HT-29 (cell line): ENCODE results near the gene ORAI2. TPM values are rescaled to one million over a fixed set of nuclear protein-coding genes. Genes with fewer than 3 reads are reported as not detected.
"Not testable (repeated sequence)": the region's sequence is repeated elsewhere in the genome, so short reads cannot be mapped to it uniquely, and the experiment has no call there.

ENCODE experiments used
- DNase-seq: peaks from one replicate; pipeline ENCODE4 v3.0.0-alpha.2; 2015; ENCODE audit warnings: low spot score
- total RNA-seq: library from RNA; depleted of rRNA; stranded (reverse); fragments of >200 nt; shearing (Covaris generic); gene quantifications from 2 replicates; pipeline ENCODE4 v1.2.3, GENCODE V29; 2014

ORAI2 gene
- total RNA-seq, 1 experiment from 2014 or later: 39.8 TPM

GRCh38 chr7:102446387-102447156 is 13.2 kb downstream of the ORAI2 start:
- no peak for DNase-seq

- no peak for DNase-seq
Observed at GRCh38 chr7:102447311-102447710, 13.9 kb downstream of the ORAI2 start.

GRCh38 chr7:102449136-102449535 is 15.8 kb downstream of the ORAI2 start:
- DNase-seq: no peak

- DNase-seq: peak; percentile 70
Observed at GRCh38 chr7:102450242-102450641, 16.9 kb downstream of the ORAI2 start.

GRCh38 chr7:102451371-102452054 is 18.1 kb downstream of the ORAI2 start:
- no peak for DNase-seq

GRCh38 chr7:102452451-102452850 is 19.1 kb downstream of the ORAI2 start:
- DNase-seq: no peak

- no peak for DNase-seq
Observed at GRCh38 chr7:102453319-102453718, 19.9 kb downstream of the ORAI2 start.

GRCh38 chr7:102454468-102454867 is 21.1 kb downstream of the ORAI2 start:
- no peak for DNase-seq

GRCh38 chr7:102454932-102455331 is 21.6 kb downstream of the ORAI2 start:
- not testable (repeated sequence) for DNase-seq

GRCh38 chr7:102455596-102455995 is 22.2 kb downstream of the ORAI2 start:
- DNase-seq: no peak

GRCh38 chr7:102456327-102456726 is 23.0 kb downstream of the ORAI2 start:
- DNase-seq: no peak

- DNase-seq: no peak
Observed at GRCh38 chr7:102457352-102457924, 24.1 kb downstream of the ORAI2 start.

- DNase-seq: no peak
Observed at GRCh38 chr7:102459221-102459844, 26.0 kb downstream of the ORAI2 start.

- no peak for DNase-seq
Observed at GRCh38 chr7:102460467-102460866, 27.1 kb downstream of the ORAI2 start.

- peak; percentile 32 for DNase-seq
Observed at GRCh38 chr7:102463841-102464576, 30.6 kb downstream of the ORAI2 start.

- peak; percentile 95 for DNase-seq
Observed at GRCh38 chr7:102464577-102465280, 31.4 kb downstream of the ORAI2 start, which contains the start of the genes ALKBH4 and LRWD1. Gene ALKBH4 (minus strand): TSS chr7:102464863. CDS start chr7:102464836, 27 bp downstream. Gene LRWD1 (plus strand): TSS chr7:102464984. CDS start chr7:102465081, 97 bp downstream.

- no peak for DNase-seq
Observed at GRCh38 chr7:102466097-102466496, 32.7 kb downstream of the ORAI2 start.

- no peak for DNase-seq
Observed at GRCh38 chr7:102467581-102468477, 34.5 kb downstream of the ORAI2 start.

GRCh38 chr7:102468478-102469350 is 35.3 kb downstream of the ORAI2 start:
- DNase-seq: no peak
